Measurements from ENCODE around the gene ZNF277. TPM values are rescaled to one million over a fixed set of nuclear protein-coding genes. Genes with fewer than 3 reads are reported as not detected.

ZNF277 gene
- total RNA-seq, 2 donors from 2014 or later, result 20.3 to 20.4 TPM

DNA sequence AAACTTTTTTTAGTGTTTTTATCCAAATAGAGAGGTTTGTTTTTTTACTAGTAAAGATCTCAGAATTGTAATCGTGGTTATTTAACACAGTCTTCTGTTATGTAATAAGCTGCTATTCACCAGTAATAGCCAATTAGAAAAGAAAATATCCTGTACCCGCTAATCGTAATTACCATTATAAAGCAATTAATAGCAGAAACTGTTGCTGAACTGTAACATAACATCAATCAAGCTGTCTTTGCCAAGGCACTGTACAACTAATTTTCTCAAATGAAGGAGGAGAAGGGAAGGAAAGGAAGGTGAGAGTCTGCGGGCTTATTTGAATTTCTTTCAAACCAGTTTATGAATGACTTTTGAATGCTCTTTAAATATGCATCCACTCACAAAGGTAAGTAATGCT, 9.3 kb downstream of the ZNF277 start:
- Mint-ChIP-seq H3K9me3 (no peaks in the 10 kb centered on the region), H3K27me3 (ENCODE audit: insufficient read depth) (no peaks in the 10 kb centered on the region), H3K27ac (no peak overlapping the region), H3K4me3 (no peak overlapping the region), H3K36me3 (ENCODE audit: low read depth) (peaks cover under 1% of the 10 kb centered on the region), H3K4me1 (peaks cover 13% of the 10 kb centered on the region)
- Histone ChIP-seq H3K36me3 (ENCODE audit: control insufficient read depth, insufficient read depth, low read length) (no peaks in the 10 kb centered on the region), H3K9ac (ENCODE audit: extremely low read depth, low read length, poor library complexity, severe bottlenecking) (no peak overlapping the region), H3K27ac (ENCODE audit: low read depth, low read length) (no peak overlapping the region), H3K9me3 (ENCODE audit: control insufficient read depth, low read length) (no peaks in the 10 kb centered on the region), H3K4me3 (ENCODE audit: low read length) (no peak overlapping the region), H3K27me3 (ENCODE audit: control insufficient read depth, insufficient read depth, low read length, poor library complexity, severe bottlenecking) (no peaks in the 10 kb centered on the region), H3K4me1 (ENCODE audit: control insufficient read depth, insufficient read depth, low read length) (no peaks in the 10 kb centered on the region)
- WGBS, 2 experiments (ENCODE audit: insufficient coverage in 1 of 2, insufficient read length in 1 of 2), result 83 to 100% methylated on average over 1 to 4 of the region's 4 CpGs
- no peak for DNase-seq
- TF ChIP-seq, protein P1, sequence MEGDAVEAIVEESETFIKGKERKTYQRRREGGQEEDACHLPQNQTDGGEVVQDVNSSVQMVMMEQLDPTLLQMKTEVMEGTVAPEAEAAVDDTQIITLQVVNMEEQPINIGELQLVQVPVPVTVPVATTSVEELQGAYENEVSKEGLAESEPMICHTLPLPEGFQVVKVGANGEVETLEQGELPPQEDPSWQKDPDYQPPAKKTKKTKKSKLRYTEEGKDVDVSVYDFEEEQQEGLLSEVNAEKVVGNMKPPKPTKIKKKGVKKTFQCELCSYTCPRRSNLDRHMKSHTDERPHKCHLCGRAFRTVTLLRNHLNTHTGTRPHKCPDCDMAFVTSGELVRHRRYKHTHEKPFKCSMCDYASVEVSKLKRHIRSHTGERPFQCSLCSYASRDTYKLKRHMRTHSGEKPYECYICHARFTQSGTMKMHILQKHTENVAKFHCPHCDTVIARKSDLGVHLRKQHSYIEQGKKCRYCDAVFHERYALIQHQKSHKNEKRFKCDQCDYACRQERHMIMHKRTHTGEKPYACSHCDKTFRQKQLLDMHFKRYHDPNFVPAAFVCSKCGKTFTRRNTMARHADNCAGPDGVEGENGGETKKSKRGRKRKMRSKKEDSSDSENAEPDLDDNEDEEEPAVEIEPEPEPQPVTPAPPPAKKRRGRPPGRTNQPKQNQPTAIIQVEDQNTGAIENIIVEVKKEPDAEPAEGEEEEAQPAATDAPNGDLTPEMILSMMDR (conservative IDR thresholded peaks at IDR 0.05), result no peak

DNA sequence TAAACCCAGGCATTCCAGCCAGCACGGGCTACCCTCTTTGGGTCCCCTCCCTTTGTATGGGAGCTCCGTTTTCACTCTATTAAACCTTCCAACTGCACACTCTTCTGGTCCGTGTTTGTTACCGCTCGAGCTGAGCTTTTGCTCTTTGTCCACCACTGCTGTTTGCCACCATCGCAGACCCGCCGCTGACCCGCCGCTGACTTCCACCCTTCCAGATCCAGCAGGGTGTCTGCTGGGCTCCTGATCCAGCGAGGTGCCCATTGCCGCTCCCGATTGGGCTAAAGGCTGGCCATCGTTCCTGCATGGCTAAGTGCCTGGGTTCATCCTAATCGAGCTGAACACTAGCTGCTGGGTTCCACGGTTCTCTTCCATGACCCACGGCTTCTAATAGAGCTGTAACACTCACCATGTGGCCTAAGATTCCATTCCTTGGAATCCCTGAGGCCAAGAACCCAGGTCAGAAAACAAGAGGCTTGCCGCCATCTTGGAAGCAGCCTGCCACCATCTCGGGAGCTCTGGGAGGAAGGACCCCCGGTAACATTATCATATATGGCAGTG, 14.5 kb downstream of the ZNF277 start:
- 89 to 90% methylated on average over 12 to 20 of the region's 20 CpGs for WGBS, 2 experiments (ENCODE audit: insufficient coverage in 1 of 2, insufficient read length in 1 of 2)
- TF ChIP-seq, protein P1 (conservative IDR thresholded peaks at IDR 0.05), result no peak
- DNase-seq, result no peak
- Histone ChIP-seq H3K4me3 (ENCODE audit: low read length) (no peak overlapping the region), H3K9me3 (ENCODE audit: control insufficient read depth, low read length) (no peaks in the 10 kb centered on the region), H3K36me3 (ENCODE audit: control insufficient read depth, insufficient read depth, low read length) (no peaks in the 10 kb centered on the region), H3K4me1 (ENCODE audit: control insufficient read depth, insufficient read depth, low read length) (no peaks in the 10 kb centered on the region), H3K9ac (ENCODE audit: extremely low read depth, low read length, poor library complexity, severe bottlenecking) (no peak overlapping the region), H3K27ac (ENCODE audit: low read depth, low read length) (no peak overlapping the region), H3K27me3 (ENCODE audit: control insufficient read depth, insufficient read depth, low read length, poor library complexity, severe bottlenecking) (no peaks in the 10 kb centered on the region)
- H3K4me3 Mint-ChIP-seq, result no peak overlapping the region
- no peak overlapping the region for H3K27ac Mint-ChIP-seq
- no peaks in the 10 kb centered on the region for H3K27me3 Mint-ChIP-seq (ENCODE audit: insufficient read depth)
- H3K36me3 Mint-ChIP-seq (ENCODE audit: low read depth), result peaks cover 3% of the 10 kb centered on the region
- H3K9me3 Mint-ChIP-seq, result no peaks in the 10 kb centered on the region
- no peaks in the 10 kb centered on the region for H3K4me1 Mint-ChIP-seq

DNA sequence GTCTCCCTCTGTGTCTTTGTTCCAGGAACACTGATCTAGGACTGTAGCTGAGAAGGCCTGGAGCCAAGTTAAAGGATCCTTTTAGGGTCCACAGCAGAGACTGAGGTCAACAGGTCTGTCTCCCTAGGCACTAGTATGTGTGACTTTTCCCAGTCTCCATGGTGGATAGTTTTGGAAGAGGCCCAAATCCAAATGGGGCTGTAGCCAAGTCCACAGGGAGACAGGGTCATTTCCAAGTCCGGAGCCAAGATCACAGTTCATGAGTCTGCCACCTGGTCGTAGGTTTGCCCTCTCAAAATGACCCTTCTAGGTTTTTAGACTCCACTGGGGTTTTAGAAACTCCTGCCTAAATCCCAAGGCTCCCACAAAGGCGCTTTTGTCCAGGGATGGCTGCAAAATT, 16.8 kb downstream of the ZNF277 start:
- H3K27me3 ChIP-seq (ENCODE audit: control insufficient read depth, insufficient read depth, low read length, poor library complexity, severe bottlenecking), result no peaks in the 10 kb centered on the region
- Mint-ChIP-seq H3K4me1 (no peaks in the 10 kb centered on the region), H3K27me3 (ENCODE audit: insufficient read depth) (no peaks in the 10 kb centered on the region), H3K9me3 (no peaks in the 10 kb centered on the region), H3K27ac (no peak overlapping the region), H3K4me3 (no peak overlapping the region), H3K36me3 (ENCODE audit: low read depth) (peaks cover 3% of the 10 kb centered on the region)
- 83 to 90% methylated on average over 2 to 3 of the region's 3 CpGs for WGBS, 2 experiments (ENCODE audit: insufficient coverage in 1 of 2, insufficient read length in 1 of 2)
- no peak overlapping the region for H3K4me3 ChIP-seq (ENCODE audit: low read length)
- no peak overlapping the region for H3K9ac ChIP-seq (ENCODE audit: extremely low read depth, low read length, poor library complexity, severe bottlenecking)
- H3K4me1 ChIP-seq (ENCODE audit: control insufficient read depth, insufficient read depth, low read length), result no peaks in the 10 kb centered on the region
- H3K36me3 ChIP-seq (ENCODE audit: control insufficient read depth, insufficient read depth, low read length), result no peaks in the 10 kb centered on the region
- TF ChIP-seq, protein P1 (conservative IDR thresholded peaks at IDR 0.05), result no peak
- DNase-seq, result no peak
- no peak overlapping the region for H3K27ac ChIP-seq (ENCODE audit: low read depth, low read length)
- no peaks in the 10 kb centered on the region for H3K9me3 ChIP-seq (ENCODE audit: control insufficient read depth, low read length)

Data from endodermal cell (in vitro differentiated cells).